Activated T-helper 1 cell treated with anti-CD3 and anti-CD28 coated beads, Interleukin-12 subunit alpha, Interleukin-12 subunit beta, Interleukin-2, Interleukin-4 antibody, amounts not matched to agents 30 ng/mL and 10 ng/mL and 1 ng/mL, durations not matched to agents 14 hours and 24 hours and 36 hours (primary cell): ENCODE results near the gene TRIP6. TPM values are rescaled to one million over a fixed set of nuclear protein-coding genes. Genes with fewer than 3 reads are reported as not detected.

Experiments
- DNase-seq: peaks from one replicate; pipeline ENCODE4 v3.0.0; 2021; ENCODE audit warnings: low spot score
- H3K27ac Mint-ChIP-seq: one replicate; pipeline ENCODE4 v1.8.0; 2021; ENCODE audit warnings: mild to moderate bottlenecking, mixed read lengths
- H3K27me3 Mint-ChIP-seq: one replicate; pipeline ENCODE4 v1.8.0; 2022; ENCODE audit warnings: mild to moderate bottlenecking, moderate library complexity, mixed read lengths; ENCODE audit not compliant: insufficient read depth
- H3K36me3 Mint-ChIP-seq: one replicate; pipeline ENCODE4 v1.8.0; 2021; ENCODE audit warnings: low read depth, mixed read lengths
- H3K4me1 Mint-ChIP-seq: one replicate; pipeline ENCODE4 v1.8.0; 2021; ENCODE audit warnings: low read depth, mixed read lengths
- H3K4me3 Mint-ChIP-seq: one replicate; pipeline ENCODE4 v1.8.0; 2021; ENCODE audit warnings: mild to moderate bottlenecking, moderate library complexity, mixed read lengths
- H3K9me3 Mint-ChIP-seq: one replicate; pipeline ENCODE4 v1.8.0; 2021; ENCODE audit warnings: mixed read lengths
- intact Hi-C: fragments of 100-400 bp; cut with micrococcal nuclease; formaldehyde crosslinking; loops from one replicate; pipeline ENCODE4 v1.15.1; 2024
- total RNA-seq: library from RNA; stranded (reverse); gene quantifications from 2 replicates; pipeline ENCODE4 v1.2.3, GENCODE V29; 2022

TRIP6 gene
- total RNA-seq, 1 donor from 2014 or later: 41.5 TPM

GRCh38 chr7:100827330-100828226 is 39.6 kb upstream of the TRIP6 start, which contains the start of gene EPHB4:
Gene EPHB4, minus strand, starts transcription at chr7:100827523. Its CDS starts 493 bp downstream, at chr7:100827030.
- Mint-ChIP-seq H3K4me3 (peak within 1 kb of the TSS; percentile 78), H3K4me1 (peaks cover 15% of the 10 kb centered on the region), H3K9me3 (no peaks in the 10 kb centered on the region), H3K36me3 (no peaks in the 10 kb centered on the region), H3K27me3 (peaks cover 43% of the 10 kb centered on the region), H3K27ac (no peak within 1 kb of the TSS)
- no peak for DNase-seq
- intact Hi-C loops: no loop called here

DNA sequence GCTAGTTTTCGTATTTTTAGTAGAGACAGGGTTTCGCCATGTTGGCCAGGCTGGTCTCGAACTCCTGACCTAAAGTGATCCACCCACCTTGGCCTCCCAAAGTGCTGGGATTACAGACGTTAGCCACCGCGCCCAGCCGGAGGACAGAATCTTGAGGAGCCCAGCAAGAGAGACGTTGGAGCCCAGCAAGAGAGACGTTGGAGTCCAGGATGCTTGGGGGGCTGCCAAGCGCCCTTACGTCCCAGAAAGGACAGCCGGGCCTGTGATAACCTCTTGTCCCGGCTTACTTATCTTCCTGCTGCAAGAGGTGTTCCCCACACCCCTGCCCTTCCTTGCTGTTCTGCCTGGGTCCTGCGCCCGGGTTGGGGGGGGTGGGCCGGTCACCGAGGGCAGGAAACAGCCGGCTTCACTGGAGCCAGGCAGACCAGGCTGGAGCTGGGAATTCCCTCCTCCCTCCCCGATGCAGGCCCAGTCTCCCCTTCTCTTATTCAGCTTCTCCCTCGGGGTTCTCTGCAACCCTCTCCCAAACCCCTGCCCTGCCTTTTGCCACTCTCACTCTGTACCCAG is 38.0 kb upstream of the TRIP6 start:
- Mint-ChIP-seq H3K4me1 (peaks cover 15% of the 10 kb centered on the region), H3K27ac (no peak overlapping the region), H3K9me3 (no peaks in the 10 kb centered on the region), H3K27me3 (peaks cover 43% of the 10 kb centered on the region), H3K4me3 (no peak overlapping the region), H3K36me3 (no peaks in the 10 kb centered on the region)
- no peak for DNase-seq
- intact Hi-C loops: no loop called here

DNA sequence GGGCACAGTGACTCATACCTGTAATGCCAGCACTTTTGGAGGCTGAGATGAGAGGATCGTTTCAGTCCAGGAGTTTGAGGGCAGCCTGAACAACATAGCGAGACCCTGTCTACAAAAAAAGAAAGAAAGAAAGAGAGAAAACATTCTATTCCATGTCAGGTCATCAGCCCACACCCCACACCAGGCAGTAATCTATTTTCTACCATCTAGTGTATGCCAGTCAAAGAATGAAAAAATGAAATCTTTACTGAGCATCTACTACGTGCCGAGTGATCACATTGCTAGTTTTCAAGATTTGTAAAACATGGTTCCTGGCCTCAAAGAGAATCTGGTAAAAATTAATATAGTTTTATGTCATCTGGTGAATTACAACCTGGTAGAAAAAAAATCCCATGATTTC is 36.8 kb upstream of the TRIP6 start:
- Mint-ChIP-seq H3K4me3 (no peak overlapping the region), H3K27me3 (peaks cover 38% of the 10 kb centered on the region), H3K9me3 (no peaks in the 10 kb centered on the region), H3K4me1 (peaks cover 15% of the 10 kb centered on the region), H3K27ac (no peak overlapping the region), H3K36me3 (no peaks in the 10 kb centered on the region)
- DNase-seq: no peak
- intact Hi-C loops: no loop called here

- no peaks in the 10 kb centered on the region for H3K9me3 Mint-ChIP-seq
- intact Hi-C loops: no loop called here
- H3K4me1 Mint-ChIP-seq: peaks cover 5% of the 10 kb centered on the region
- peaks cover 2% of the 10 kb centered on the region for H3K36me3 Mint-ChIP-seq
- peaks cover 25% of the 10 kb centered on the region for H3K27me3 Mint-ChIP-seq
- no peak overlapping the region for H3K27ac Mint-ChIP-seq
- no peak overlapping the region for H3K4me3 Mint-ChIP-seq
- DNase-seq: no peak
Observed at GRCh38 chr7:100832281-100832633, 34.9 kb upstream of the TRIP6 start.

GRCh38 chr7:100835903-100836811 is 31.0 kb upstream of the TRIP6 start:
- Mint-ChIP-seq H3K27ac (no peak overlapping the region), H3K9me3 (no peaks in the 10 kb centered on the region), H3K4me3 (peak overlapping the region; percentile 26), H3K27me3 (peaks cover 3% of the 10 kb centered on the region), H3K4me1 (no peaks in the 10 kb centered on the region), H3K36me3 (peaks cover 2% of the 10 kb centered on the region)
- intact Hi-C loops: loop anchor here (2.0 kb wide), 1 partner anchor 17 kb away; the partner anchor contains the start of gene SLC12A9
- no peak for DNase-seq

GRCh38 chr7:100836812-100837098 is 30.4 kb upstream of the TRIP6 start:
- no peaks in the 10 kb centered on the region for H3K4me1 Mint-ChIP-seq
- peaks cover 3% of the 10 kb centered on the region for H3K27me3 Mint-ChIP-seq
- H3K36me3 Mint-ChIP-seq: peaks cover 2% of the 10 kb centered on the region
- DNase-seq: no peak
- no peaks in the 10 kb centered on the region for H3K9me3 Mint-ChIP-seq
- no peak overlapping the region for H3K27ac Mint-ChIP-seq
- H3K4me3 Mint-ChIP-seq: peak overlapping the region; percentile 79
- intact Hi-C loops: loop anchor here (2.0 kb wide), 1 partner anchor 16 kb away; the partner anchor contains the start of gene SLC12A9

GRCh38 chr7:100837099-100837836 is 29.9 kb upstream of the TRIP6 start:
- H3K9me3 Mint-ChIP-seq: no peaks in the 10 kb centered on the region
- H3K27ac Mint-ChIP-seq: peak overlapping the region; percentile 44
- no peaks in the 10 kb centered on the region for H3K4me1 Mint-ChIP-seq
- peak; percentile 54 for DNase-seq
- intact Hi-C loops: loop anchor here (2.0 kb wide), 1 partner anchor 16 kb away; the partner anchor contains the start of gene SLC12A9
- H3K36me3 Mint-ChIP-seq: peaks cover 2% of the 10 kb centered on the region
- peaks cover 3% of the 10 kb centered on the region for H3K27me3 Mint-ChIP-seq
- H3K4me3 Mint-ChIP-seq: peak overlapping the region; percentile 79

- Mint-ChIP-seq H3K4me3 (no peak overlapping the region), H3K36me3 (peaks cover 2% of the 10 kb centered on the region), H3K9me3 (no peaks in the 10 kb centered on the region), H3K27ac (no peak overlapping the region), H3K27me3 (peaks cover 3% of the 10 kb centered on the region), H3K4me1 (no peaks in the 10 kb centered on the region)
- no peak for DNase-seq
- intact Hi-C loops: no loop called here
Observed at GRCh38 chr7:100839361-100839760, 27.8 kb upstream of the TRIP6 start.

DNA sequence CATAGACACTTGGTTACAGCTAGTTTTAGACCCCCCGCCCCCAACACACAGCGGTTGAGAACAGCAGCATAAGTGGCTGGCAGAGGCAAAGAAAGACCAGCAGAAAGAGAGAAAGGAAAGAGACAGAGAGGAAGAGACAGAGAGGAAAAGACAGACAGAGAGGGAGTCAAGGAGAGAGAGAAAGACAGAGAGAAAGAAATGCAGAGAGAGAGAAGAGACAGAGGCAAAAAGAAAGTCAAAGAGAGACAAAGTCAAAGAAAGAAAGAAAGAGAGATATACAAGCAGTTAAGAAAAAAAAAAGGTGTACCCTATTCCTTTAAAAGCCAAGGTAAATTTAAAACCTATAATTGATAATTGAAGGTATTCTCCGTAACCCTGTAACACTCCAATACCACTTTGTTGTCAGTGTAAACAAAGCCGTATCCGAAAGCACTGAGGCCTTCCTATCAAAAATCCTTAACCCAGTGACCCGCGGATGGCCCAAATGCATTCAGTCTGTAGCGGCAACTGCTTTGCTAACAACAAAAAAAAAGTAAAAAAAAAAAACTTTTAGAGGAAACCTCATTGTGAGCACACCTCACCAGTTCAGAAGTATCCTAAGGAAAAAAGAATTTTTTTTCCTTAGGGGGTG is 26.6 kb upstream of the TRIP6 start:
- no peak overlapping the region for H3K27ac Mint-ChIP-seq
- no peak for DNase-seq
- intact Hi-C loops: no loop called here
- no peak overlapping the region for H3K4me3 Mint-ChIP-seq
- H3K27me3 Mint-ChIP-seq: peaks cover 3% of the 10 kb centered on the region
- H3K36me3 Mint-ChIP-seq: peaks cover under 1% of the 10 kb centered on the region
- no peaks in the 10 kb centered on the region for H3K9me3 Mint-ChIP-seq
- no peaks in the 10 kb centered on the region for H3K4me1 Mint-ChIP-seq

- H3K36me3 Mint-ChIP-seq: no peaks in the 10 kb centered on the region
- intact Hi-C loops: no loop called here
- H3K27ac Mint-ChIP-seq: no peak overlapping the region
- DNase-seq: no peak
- no peaks in the 10 kb centered on the region for H3K9me3 Mint-ChIP-seq
- no peak overlapping the region for H3K4me3 Mint-ChIP-seq
- peaks cover 5% of the 10 kb centered on the region for H3K27me3 Mint-ChIP-seq
- H3K4me1 Mint-ChIP-seq: peaks cover 5% of the 10 kb centered on the region
Observed at GRCh38 chr7:100847360-100847759, 19.8 kb upstream of the TRIP6 start.

DNA sequence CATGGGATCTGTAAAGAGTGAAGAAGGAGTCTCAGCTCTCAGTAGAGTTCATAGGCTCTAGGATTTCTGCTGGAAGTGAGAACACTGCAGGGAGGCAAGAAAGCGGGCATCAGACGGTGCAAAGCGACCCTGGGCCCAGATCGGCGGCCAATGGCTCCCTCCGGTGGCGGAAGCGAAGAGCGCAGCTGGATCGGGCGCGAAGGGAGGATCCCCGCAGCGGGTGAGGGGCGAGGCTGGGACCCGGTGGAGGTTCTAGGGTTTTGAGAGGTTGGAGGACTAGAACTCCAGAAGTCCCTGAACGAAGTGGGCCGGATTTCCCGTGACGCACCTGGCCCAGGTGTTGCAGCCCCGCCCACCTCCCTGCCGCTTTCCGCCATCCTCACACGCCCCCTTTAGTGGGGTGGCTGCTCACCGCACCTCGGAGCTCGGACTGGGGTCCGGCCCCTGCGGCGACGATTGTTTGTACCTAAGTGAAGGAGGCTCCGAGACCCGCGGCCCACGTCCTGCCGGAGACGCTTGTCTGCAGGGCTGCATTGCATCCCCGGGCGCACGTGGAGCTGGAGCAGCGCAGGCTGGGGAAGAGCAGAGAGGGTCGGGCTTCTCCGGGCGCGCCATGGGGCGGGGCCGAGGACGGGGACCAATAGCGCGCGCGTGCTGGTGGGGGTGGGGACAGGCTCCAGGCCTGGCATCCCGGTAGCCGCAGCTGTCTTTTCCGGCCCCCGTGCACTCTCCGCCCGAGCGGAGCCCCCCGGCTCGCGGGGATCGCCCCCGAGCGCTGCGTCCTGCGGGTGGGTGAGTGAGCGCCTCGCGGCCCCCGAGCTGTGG is 14.9 kb upstream of the TRIP6 start, which contains the start of gene SLC12A9:
Gene SLC12A9, plus strand, starts transcription at position 666 of the 825 bp plus-strand sequence. CDS start 1,485 bp downstream, outside the sequence.
- Mint-ChIP-seq H3K4me3 (peak within 1 kb of the TSS; percentile 93), H3K36me3 (peaks cover 9% of the 10 kb centered on the region), H3K27me3 (peaks cover 5% of the 10 kb centered on the region), H3K27ac (peak within 1 kb of the TSS; percentile 79), H3K9me3 (no peaks in the 10 kb centered on the region), H3K4me1 (peaks cover 8% of the 10 kb centered on the region)
- DNase-seq: peak; percentile 86
- intact Hi-C loops: loop anchor here (1.0 to 5.0 kb wide), 16 partner anchors 15 to 373 kb away; partner anchors contain the start of genes FBXO24, GIGYF1, GNB2 and LRCH4
